Measurements from ENCODE around the gene WWOX.

The WWOX gene

GRCh38 chr16:78703936-78704335 is 604.5 kb downstream of the WWOX start:
- no peak for DNase-seq (ENCODE audit: low read depth, low spot score)
- TF ChIP-seq, protein P1, sequence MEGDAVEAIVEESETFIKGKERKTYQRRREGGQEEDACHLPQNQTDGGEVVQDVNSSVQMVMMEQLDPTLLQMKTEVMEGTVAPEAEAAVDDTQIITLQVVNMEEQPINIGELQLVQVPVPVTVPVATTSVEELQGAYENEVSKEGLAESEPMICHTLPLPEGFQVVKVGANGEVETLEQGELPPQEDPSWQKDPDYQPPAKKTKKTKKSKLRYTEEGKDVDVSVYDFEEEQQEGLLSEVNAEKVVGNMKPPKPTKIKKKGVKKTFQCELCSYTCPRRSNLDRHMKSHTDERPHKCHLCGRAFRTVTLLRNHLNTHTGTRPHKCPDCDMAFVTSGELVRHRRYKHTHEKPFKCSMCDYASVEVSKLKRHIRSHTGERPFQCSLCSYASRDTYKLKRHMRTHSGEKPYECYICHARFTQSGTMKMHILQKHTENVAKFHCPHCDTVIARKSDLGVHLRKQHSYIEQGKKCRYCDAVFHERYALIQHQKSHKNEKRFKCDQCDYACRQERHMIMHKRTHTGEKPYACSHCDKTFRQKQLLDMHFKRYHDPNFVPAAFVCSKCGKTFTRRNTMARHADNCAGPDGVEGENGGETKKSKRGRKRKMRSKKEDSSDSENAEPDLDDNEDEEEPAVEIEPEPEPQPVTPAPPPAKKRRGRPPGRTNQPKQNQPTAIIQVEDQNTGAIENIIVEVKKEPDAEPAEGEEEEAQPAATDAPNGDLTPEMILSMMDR (IDR thresholded peaks at IDR 0.05; ENCODE audit: insufficient read depth, low read length, missing control alignments) = no peak
- H3K4me3 ChIP-seq (ENCODE audit: low read depth, low read length) = no peak overlapping the region
- CTCF ChIA-PET = no interaction called here
- POLR2A ChIA-PET = no interaction called here

DNA sequence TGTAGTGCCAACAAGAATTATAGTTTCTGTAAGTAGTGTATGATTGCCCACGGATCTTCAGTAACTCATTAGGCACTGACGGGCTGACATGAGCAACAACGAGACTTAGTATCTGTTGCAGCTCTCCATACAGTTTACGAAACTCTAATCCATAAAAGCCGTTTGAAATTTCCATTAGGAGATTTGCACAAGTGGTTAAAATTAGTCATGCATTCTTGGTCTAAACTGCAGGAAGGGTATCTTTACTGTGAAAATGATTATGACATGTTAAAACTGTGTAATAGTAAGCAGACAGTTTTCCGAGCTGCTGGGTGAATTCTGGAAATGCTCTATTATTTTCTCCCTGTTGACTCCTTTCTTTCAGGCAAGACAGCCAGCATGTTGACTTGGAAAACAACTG is 605.0 kb downstream of the WWOX start:
- TF ChIP-seq, protein P1 (IDR thresholded peaks at IDR 0.05; ENCODE audit: insufficient read depth, low read length, missing control alignments) = no peak
- ChIA-PET POLR2A (no interaction called here), CTCF (no interaction called here)

DNA sequence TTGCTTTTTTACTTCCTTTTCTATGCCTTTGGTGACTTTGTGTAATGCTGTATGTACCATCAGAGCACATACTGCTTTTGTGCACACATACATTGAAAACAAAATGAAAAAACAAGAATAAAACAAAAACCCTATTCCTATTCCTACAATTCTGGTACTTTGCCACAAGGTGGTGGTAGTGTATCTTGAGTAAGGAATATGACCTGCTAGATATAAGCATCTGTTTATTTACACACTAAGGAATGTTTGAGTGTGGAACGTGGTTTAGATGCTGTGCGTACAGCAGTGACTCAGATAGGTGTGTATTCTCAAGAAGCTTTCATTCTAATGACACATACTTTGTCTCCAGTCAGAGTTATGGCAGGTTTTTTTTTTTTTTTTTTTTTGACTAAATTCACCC is 606.2 kb downstream of the WWOX start:
- ChIA-PET POLR2A (no interaction called here), CTCF (no interaction called here)
- TF ChIP-seq, protein P1 (IDR thresholded peaks at IDR 0.05; ENCODE audit: insufficient read depth, low read length, missing control alignments) = no peak
- no peak overlapping the region for H3K4me3 ChIP-seq (ENCODE audit: low read depth, low read length)
- no peak for DNase-seq (ENCODE audit: low read depth, low spot score)

More for the DNA sequence above, 605.0 kb downstream of the WWOX start:
- DNase-seq (ENCODE audit: low read depth, low spot score) = no peak
- no peak overlapping the region; the same call in 1 of the 2 replicates for H3K4me3 ChIP-seq (ENCODE audit: low read depth, low read length)

GRCh38 chr16:78706637-78707036 is 607.2 kb downstream of the WWOX start:
- no peak for DNase-seq (ENCODE audit: low read depth, low spot score)
- TF ChIP-seq, protein P1 (IDR thresholded peaks at IDR 0.05; ENCODE audit: insufficient read depth, low read length, missing control alignments) = no peak
- no peak overlapping the region for H3K4me3 ChIP-seq (ENCODE audit: low read depth, low read length)
- ChIA-PET CTCF (no interaction called here), POLR2A (no interaction called here)

DNA sequence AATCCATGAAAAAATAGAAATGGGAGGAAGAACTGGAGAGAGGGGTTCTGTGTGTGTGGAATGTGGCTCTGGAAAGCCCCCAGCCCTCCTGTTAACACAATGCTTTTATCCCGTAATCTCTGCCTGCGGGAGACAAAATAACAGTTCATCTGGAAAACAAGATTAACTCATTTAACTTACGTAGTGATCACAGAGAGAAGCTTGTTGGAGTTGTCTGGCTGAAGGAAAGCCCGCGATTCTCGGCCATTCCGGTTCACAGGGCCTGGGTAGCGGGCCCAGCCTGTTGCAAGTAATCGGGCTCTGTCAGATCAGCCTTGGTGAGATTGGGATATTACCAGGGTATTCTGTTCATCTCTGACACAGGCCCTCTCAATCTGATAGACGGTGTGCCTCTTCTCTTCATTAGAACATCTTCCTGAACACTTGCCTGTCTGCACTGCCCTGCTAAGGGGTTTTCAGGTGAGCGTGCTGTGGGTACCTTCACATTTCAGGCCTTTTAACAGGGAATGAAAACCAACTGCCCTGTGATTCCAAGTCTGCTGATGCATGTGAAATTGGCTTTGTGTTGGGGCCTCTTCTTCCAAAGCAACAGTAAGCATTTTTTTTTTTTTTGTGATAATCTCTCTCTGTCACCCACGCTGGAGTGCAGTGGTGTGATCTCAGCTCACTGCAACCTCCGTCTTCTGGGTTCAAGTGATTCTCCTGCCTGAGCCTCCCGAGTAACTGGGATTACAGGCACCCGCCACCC is 609.9 kb downstream of the WWOX start:
- ChIA-PET CTCF (no interaction called here), POLR2A (no interaction called here)
- no peak for DNase-seq (ENCODE audit: low read depth, low spot score)
- H3K4me3 ChIP-seq (ENCODE audit: low read depth, low read length) = no peak overlapping the region
- TF ChIP-seq, protein P1 (IDR thresholded peaks at IDR 0.05; ENCODE audit: insufficient read depth, low read length, missing control alignments) = no peak

GRCh38 chr16:78715106-78715505 is 615.7 kb downstream of the WWOX start:
- TF ChIP-seq, protein P1 (IDR thresholded peaks at IDR 0.05; ENCODE audit: insufficient read depth, low read length, missing control alignments) = no peak
- H3K4me3 ChIP-seq (ENCODE audit: low read depth, low read length) = no peak overlapping the region
- DNase-seq (ENCODE audit: low read depth, low spot score) = no peak
- ChIA-PET POLR2A (no interaction called here), CTCF (no interaction called here)

All from AG04449 (cell line).